Mammary epithelial cell (primary cell): ENCODE measurements around the gene ZNF48.

ENCODE experiments used
- CTCF ChIP-seq, 2 donors: IDR thresholded peaks in 1 of 2; conservative IDR thresholded peaks in 1 of 2; 2 replicates each; pipeline ENCODE4 v1.5.1; 2011 to 2012; ENCODE audit warnings: inconsistent platforms in 2 of 2, low read length in 2 of 2, mild to moderate bottlenecking in 2 of 2, control low read depth in 1 of 2, low read depth in 1 of 2; ENCODE audit not compliant: insufficient read depth in 1 of 2; ENCODE audit errors: extremely low read depth in 1 of 2
- EZH2 ChIP-seq: IDR thresholded peaks from 2 replicates; pipeline ENCODE4 v1.6.1; 2012; ENCODE audit warnings: low read length, inconsistent platforms, borderline replicate concordance

GRCh38 chr16:30394592-30395154 is 547 bp upstream of the ZNF48 start:
- TF ChIP-seq CTCF (conservative IDR thresholded peaks at IDR 0.05 in 1 of 2, IDR thresholded peaks at IDR 0.05 in 1 of 2; ENCODE audit: extremely low read depth in 1 of 2, insufficient read depth in 1 of 2, low read depth in 1 of 2, low read length in 2 of 2) (no peak), EZH2 (no peak)
